K562 (cell line): ENCODE results near the gene OR52M1. TPM values are rescaled to one million over a fixed set of nuclear protein-coding genes. Genes with fewer than 3 reads are reported as not detected.

Source experiments
- ATAC-seq: fragments of 200-7000 bp; cut with Tn5 transposase; 3 replicates; pipeline ENCODE4 v1.9.1; 2020; ENCODE audit warnings: moderate library complexity
- BruUV-seq: library from RNA; stranded (reverse); fragments of 400-500 nt; replicated peaks from 2 replicates; lab custom pipeline; 2021; lab: Mats Ljungman, UMichigan
- CTCF ChIA-PET: fragments of 300-600 bp; formaldehyde crosslinking; extraction: SDS; loops from one replicate; lab custom pipeline; 2021; ENCODE audit warnings: low intra/inter-chr PET ratio; lab: Yijun Ruan, JAX
- POLR2A ChIA-PET: fragments of 300-600, 350-650 bp; sonication (Branson Sonifier 250); formaldehyde crosslinking; extraction: SDS; loops from one replicate; lab custom pipeline; 2021; ENCODE audit warnings: antibody characterized with exemption, inconsistent platforms; lab: Yijun Ruan, JAX
- DNase-seq, 4 experiments: peaks; one replicate each; pipeline versions ENCODE4 v3.0.0 to v3.0.0-alpha.2; 2011 to 2018; ENCODE audit warnings: low spot score in 3 of 4, mixed read lengths in 3 of 4; ENCODE audit errors: extremely low read depth in 1 of 4
- FAIRE-seq: peaks from 2 replicates; lab custom pipeline; 2011; peaks lifted over from hg19 to GRCh38; lab: Jason Lieb, UNC
- H2AFZ ChIP-seq: 2 replicates; pipeline ENCODE4 v1.6.0; 2011; ENCODE audit warnings: low read depth, low read length, control low read depth, inconsistent platforms
- H3K27ac ChIP-seq: fragments of 200-600 bp; 3 replicates; pipeline ENCODE4 v1.8.0; 2011; ENCODE audit warnings: low read depth, mild to moderate bottlenecking, control low read depth, inconsistent platforms, low read length, moderate library complexity, mixed read lengths; ENCODE audit errors: extremely low read depth
- H3K27me3 ChIP-seq, 2 experiments: fragments of 300-600 bp in 1 of 2; 2 replicates in 1 of 2; 3 replicates in 1 of 2; pipeline versions ENCODE4 v1.6.0 to v1.8.0; 2011; ENCODE audit warnings: inconsistent platforms in 2 of 2, low read length in 2 of 2, mild to moderate bottlenecking in 1 of 2, mixed read lengths in 1 of 2, moderate library complexity in 1 of 2; ENCODE audit not compliant: control insufficient read depth in 2 of 2, insufficient read depth in 2 of 2
- H3K36me3 ChIP-seq: fragments of 300-600 bp; 3 replicates; pipeline ENCODE4 v1.8.0; 2011; ENCODE audit warnings: mild to moderate bottlenecking, low read length, inconsistent platforms; ENCODE audit not compliant: control insufficient read depth, insufficient read depth
- H3K4me1 ChIP-seq, 2 experiments: fragments of 200-600 bp in 1 of 2; replicated peaks in 1 of 2; 2 replicates in 1 of 2; 3 replicates in 1 of 2; pipeline versions ENCODE4 v1.5.1 to v1.8.0; 2011; ENCODE audit warnings: inconsistent platforms in 2 of 2, low read length in 2 of 2, mild to moderate bottlenecking in 1 of 2, mixed read lengths in 1 of 2, moderate library complexity in 1 of 2; ENCODE audit not compliant: control insufficient read depth in 2 of 2, insufficient read depth in 2 of 2
- H3K4me2 ChIP-seq: 2 replicates; pipeline ENCODE4 v1.6.1; 2011; ENCODE audit warnings: low read length, control low read depth, inconsistent platforms, mixed read lengths; ENCODE audit not compliant: insufficient read depth
- H3K4me3 ChIP-seq: fragments of 200-600 bp; sonication (generic), shearing (Covaris generic); 2 replicates; pipeline ENCODE4 v1.5.1; 2016; ENCODE audit warnings: control low read depth, inconsistent platforms
- H3K79me2 ChIP-seq: fragments of 200-600 bp; 3 replicates; pipeline ENCODE4 v1.8.0; 2011; ENCODE audit warnings: low read length, inconsistent platforms; ENCODE audit not compliant: control insufficient read depth, insufficient read depth
- H3K9ac ChIP-seq, 2 experiments: 2 replicates each; pipeline versions ENCODE4 v1.6.0 to v1.6.1; 2011; ENCODE audit warnings: low read depth in 2 of 2, low read length in 2 of 2, control low read depth in 1 of 2, inconsistent platforms in 1 of 2, mild to moderate bottlenecking in 1 of 2, mixed read lengths in 1 of 2; ENCODE audit not compliant: insufficient read depth in 1 of 2
- H3K9me1 ChIP-seq: one replicate; pipeline ENCODE4 v1.6.0; 2011; ENCODE audit warnings: inconsistent platforms, mild to moderate bottlenecking, low read length, moderate library complexity; ENCODE audit not compliant: control insufficient read depth, insufficient read depth
- H3K9me3 ChIP-seq: replicated peaks from 2 replicates; pipeline ENCODE4 v1.5.1; 2011; ENCODE audit warnings: low read depth, low read length, inconsistent platforms; ENCODE audit not compliant: control insufficient read depth, insufficient read depth
- H4K20me1 ChIP-seq: replicated peaks from 2 replicates; pipeline ENCODE4 v1.6.1; 2011; ENCODE audit warnings: low read length, inconsistent platforms, mixed read lengths; ENCODE audit not compliant: control insufficient read depth, insufficient read depth
- CCNT2 ChIP-seq: IDR thresholded peaks from 2 replicates; pipeline ENCODE4 v1.6.1; 2011; ENCODE audit warnings: borderline replicate concordance, low read depth, mild to moderate bottlenecking, moderate library complexity, mixed read lengths, low read length; ENCODE audit not compliant: insufficient read length; ENCODE audit errors: extremely low read depth
- MCM2 ChIP-seq: fragments of 450-650 bp; IDR thresholded peaks from 2 replicates; pipeline ENCODE4 v1.6.1; 2017; ENCODE audit warnings: low read depth, mild to moderate bottlenecking
- MCM5 ChIP-seq: fragments of 450-650 bp; IDR thresholded peaks from 2 replicates; pipeline ENCODE4 v1.6.1; 2016; ENCODE audit warnings: low read depth
- NFXL1 ChIP-seq: fragments of 450-650 bp; formaldehyde crosslinking; IDR thresholded peaks from 2 replicates; pipeline ENCODE4 v1.4.0; 2021; ENCODE audit warnings: mild to moderate bottlenecking
- NR2C2 ChIP-seq, 2 experiments: fragments of 200-800 bp in 1 of 2; sonication (Bioruptor generic) in 1 of 2; sonication (generic) in 1 of 2; formaldehyde crosslinking in 1 of 2; IDR thresholded peaks; 2 replicates each; pipeline versions ENCODE4 v1.6.1 to v1.8.0; 2016 to 2022; ENCODE audit warnings: mild to moderate bottlenecking in 1 of 2, missing compliant biosample characterization in 1 of 2, missing genetic modification characterization in 1 of 2, missing genetic modification reagents in 1 of 2
- PURB ChIP-seq: sonication (generic); formaldehyde crosslinking; IDR thresholded peaks from 2 replicates; pipeline ENCODE4 v1.9.0; 2021; ENCODE audit warnings: low read depth, mild to moderate bottlenecking, missing genetic modification reagents
- ZNF143 ChIP-seq: sonication (generic); formaldehyde crosslinking; IDR thresholded peaks from 2 replicates; pipeline ENCODE4 v1.9.0; 2022; ENCODE audit warnings: mild to moderate bottlenecking, missing genetic modification reagents
- ZNF197 ChIP-seq: fragments of 200-800 bp; sonication (Bioruptor generic); IDR thresholded peaks from 2 replicates; pipeline ENCODE4 v1.6.1; 2016; ENCODE audit warnings: low read depth, missing genetic modification characterization, missing compliant biosample characterization
- WGBS: fragments of 100-300 bp; shearing (Covaris generic); methylation state at CpG from one replicate; pipeline ENCODE4 v1.1.6; 2016; ENCODE audit warnings: low coverage, mixed read lengths; ENCODE audit not compliant: insufficient coverage; ENCODE audit errors: missing lambda C conversion rate; 5-methylcytosine and 5-hydroxymethylcytosine counted together
- in situ Hi-C: fragments of 300-500 bp; cut with MboI; formaldehyde crosslinking; loops from 4 replicates; pipeline ENCODE4 v1.15.0; 2018; ENCODE audit warnings: inconsistent platforms, mixed read lengths
- intact Hi-C: fragments of 100-400 bp; cut with micrococcal nuclease; formaldehyde crosslinking; loops from 2 replicates; pipeline ENCODE4 v1.14.2; 2022
- polyA plus RNA-seq, 8 experiments: library from polyadenylated mRNA; depleted of rRNA in 4 of 8; stranded (reverse) in 5 of 8; unstranded in 3 of 8; fragments of >200 nt; fragmentation: Nextera tagmentation in 2 of 8; fragmentation: Illumina TruSeq in 1 of 8; extraction: Ambion mirVana in 2 of 8; extraction: Trizol in 1 of 8; gene quantifications; 2 replicates each; pipeline versions ENCODE4 v1.2.1 to v1.2.3, GENCODE V29; 2011 to 2014; ENCODE audit warnings: inconsistent platforms in 1 of 8, missing spikeins in 1 of 8
- total RNA-seq, 7 experiments: library from RNA; depleted of rRNA in 6 of 7; stranded (reverse); fragments of >200 nt in 6 of 7; fragmentation: Illumina TruSeq in 2 of 7; extraction: Trizol in 2 of 7; gene quantifications; 2 replicates each; pipeline versions ENCODE4 v1.2.1 to v1.2.3, GENCODE V29; 2011 to 2021; ENCODE audit warnings: low replicate concordance in 1 of 7
- TF ChIP-seq, protein P1 (sequence below): fragments of 450-650 bp; formaldehyde crosslinking; IDR thresholded peaks from 2 replicates; pipeline ENCODE4 v1.4.0; 2020; ENCODE audit warnings: mild to moderate bottlenecking, moderate library complexity
- TF ChIP-seq, protein P2 (sequence below): fragments of 450-650 bp; IDR thresholded peaks from 2 replicates; pipeline ENCODE4 v1.7.0; 2016; ENCODE audit warnings: borderline replicate concordance
- TF ChIP-seq, protein P3 (sequence below): fragments of 450-650 bp; formaldehyde crosslinking; IDR thresholded peaks from 2 replicates; pipeline ENCODE4 v1.4.0; 2022; ENCODE audit warnings: missing genetic modification characterization

OR52M1 gene
- total and polyA plus RNA-seq, 9 of the 15 experiments (the other 6 are each of a cell fraction or from before 2014, with no cell fraction given), result not detected

DNA sequence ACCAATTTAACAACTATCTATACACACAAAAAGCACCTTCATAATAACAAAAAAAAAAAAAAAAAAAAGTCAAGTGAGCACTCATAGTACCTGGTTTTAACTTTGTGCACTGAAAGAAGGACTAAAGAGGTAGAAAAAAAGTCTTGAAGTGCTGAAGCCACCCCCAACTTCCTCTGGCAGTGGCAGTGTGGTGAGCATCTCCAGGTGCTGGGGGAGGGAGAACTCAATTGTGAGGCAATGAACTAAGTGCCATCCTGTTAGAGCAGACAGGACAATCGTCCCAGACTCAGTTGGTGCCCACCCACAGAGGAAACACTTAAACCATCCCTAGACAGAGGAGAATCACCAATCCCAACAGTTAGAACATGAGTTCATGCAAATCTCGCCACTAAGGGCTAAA lies 22.7 kb upstream of the OR52M1 start:
- no peak for ATAC-seq
- Histone ChIP-seq H3K4me1 (no peaks in the 10 kb centered on the region), H3K4me2 (no peak overlapping the region), H3K27me3 (peaks cover 2 to 5% of the 10 kb centered on the region in 2 experiments; a peak in 2 of 5 replicates), H3K36me3 (no peaks in the 10 kb centered on the region), H3K9me3 (no peaks in the 10 kb centered on the region), H3K4me3 (no peak overlapping the region), H3K27ac (no peak overlapping the region), H2AFZ (no peak overlapping the region), H4K20me1 (no peaks in the 10 kb centered on the region), H3K79me2 (no peaks in the 10 kb centered on the region), H3K9ac (no peak overlapping the region), H3K9me1 (no peaks in the 10 kb centered on the region)
- no peak for FAIRE-seq
- TF ChIP-seq PURB (CRISPR knock-in tag), result no peak
- no peak for TF ChIP-seq ZNF197 (CRISPR knock-in tag)
- POLR2A ChIA-PET, result no interaction called here
- CTCF ChIA-PET, result no interaction called here
- WGBS, result 0% methylated on average over 2 of the region's 2 CpGs
- intact Hi-C loops, result no loop called here
- no peak for DNase-seq
- no TSS peak for BruUV-seq
- in situ Hi-C loops, result no loop called here

DNA sequence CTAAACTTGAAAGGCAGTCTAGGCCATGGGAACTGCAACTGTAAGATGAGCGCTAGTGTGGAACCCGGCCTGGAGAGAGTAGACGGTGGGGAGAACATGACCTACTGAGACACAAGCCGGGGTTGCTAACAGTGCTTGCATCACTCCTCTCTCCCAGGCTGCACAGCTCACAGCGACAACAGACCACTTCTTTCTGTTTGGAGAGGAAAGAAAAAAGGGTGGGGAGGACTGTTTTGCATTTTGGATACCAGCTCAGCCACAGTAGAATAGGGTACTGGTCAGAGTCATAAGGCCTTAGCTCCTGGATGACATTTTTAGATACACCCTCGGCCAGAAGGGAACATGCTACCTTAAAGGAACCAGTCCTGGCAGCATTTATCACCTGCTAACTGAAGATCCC lies 22.2 kb upstream of the OR52M1 start:
- FAIRE-seq, result no peak
- H3K27me3 ChIP-seq, result peaks cover 2 to 5% of the 10 kb centered on the region in 2 experiments; a peak in 2 of 5 replicates
- in situ Hi-C loops, result no loop called here
- no peak overlapping the region for H3K27ac ChIP-seq
- 0% methylated on average over 6 of the region's 6 CpGs for WGBS
- no peak overlapping the region for H3K9ac ChIP-seq
- H3K79me2 ChIP-seq, result no peaks in the 10 kb centered on the region
- intact Hi-C loops, result no loop called here
- H3K4me2 ChIP-seq, result no peak overlapping the region
- no peaks in the 10 kb centered on the region for H3K4me1 ChIP-seq
- H3K9me3 ChIP-seq, result no peaks in the 10 kb centered on the region
- no peak for ATAC-seq
- ChIA-PET POLR2A (no interaction called here), CTCF (no interaction called here)
- H2AFZ ChIP-seq, result no peak overlapping the region
- H3K9me1 ChIP-seq, result no peaks in the 10 kb centered on the region
- no peak overlapping the region for H3K4me3 ChIP-seq
- DNase-seq, result no peak
- BruUV-seq, result no TSS peak
- no peaks in the 10 kb centered on the region for H3K36me3 ChIP-seq
- no peaks in the 10 kb centered on the region for H4K20me1 ChIP-seq
- TF ChIP-seq ZNF143 (CRISPR knock-in tag) (no peak), MCM2 (no peak), NR2C2 (CRISPR knock-in tag; IDR thresholded peaks at IDR 0.05) (no peak), NR2C2 (tag; IDR thresholded peaks at IDR 0.05) (no peak), NFXL1 (no peak), CCNT2 (no peak), MCM5 (no peak)
- TF ChIP-seq, protein P1, sequence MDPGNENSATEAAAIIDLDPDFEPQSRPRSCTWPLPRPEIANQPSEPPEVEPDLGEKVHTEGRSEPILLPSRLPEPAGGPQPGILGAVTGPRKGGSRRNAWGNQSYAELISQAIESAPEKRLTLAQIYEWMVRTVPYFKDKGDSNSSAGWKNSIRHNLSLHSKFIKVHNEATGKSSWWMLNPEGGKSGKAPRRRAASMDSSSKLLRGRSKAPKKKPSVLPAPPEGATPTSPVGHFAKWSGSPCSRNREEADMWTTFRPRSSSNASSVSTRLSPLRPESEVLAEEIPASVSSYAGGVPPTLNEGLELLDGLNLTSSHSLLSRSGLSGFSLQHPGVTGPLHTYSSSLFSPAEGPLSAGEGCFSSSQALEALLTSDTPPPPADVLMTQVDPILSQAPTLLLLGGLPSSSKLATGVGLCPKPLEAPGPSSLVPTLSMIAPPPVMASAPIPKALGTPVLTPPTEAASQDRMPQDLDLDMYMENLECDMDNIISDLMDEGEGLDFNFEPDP (CRISPR knock-in tag), result no peak
- TF ChIP-seq, protein P2, sequence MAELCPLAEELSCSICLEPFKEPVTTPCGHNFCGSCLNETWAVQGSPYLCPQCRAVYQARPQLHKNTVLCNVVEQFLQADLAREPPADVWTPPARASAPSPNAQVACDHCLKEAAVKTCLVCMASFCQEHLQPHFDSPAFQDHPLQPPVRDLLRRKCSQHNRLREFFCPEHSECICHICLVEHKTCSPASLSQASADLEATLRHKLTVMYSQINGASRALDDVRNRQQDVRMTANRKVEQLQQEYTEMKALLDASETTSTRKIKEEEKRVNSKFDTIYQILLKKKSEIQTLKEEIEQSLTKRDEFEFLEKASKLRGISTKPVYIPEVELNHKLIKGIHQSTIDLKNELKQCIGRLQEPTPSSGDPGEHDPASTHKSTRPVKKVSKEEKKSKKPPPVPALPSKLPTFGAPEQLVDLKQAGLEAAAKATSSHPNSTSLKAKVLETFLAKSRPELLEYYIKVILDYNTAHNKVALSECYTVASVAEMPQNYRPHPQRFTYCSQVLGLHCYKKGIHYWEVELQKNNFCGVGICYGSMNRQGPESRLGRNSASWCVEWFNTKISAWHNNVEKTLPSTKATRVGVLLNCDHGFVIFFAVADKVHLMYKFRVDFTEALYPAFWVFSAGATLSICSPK, result no peak
- TF ChIP-seq, protein P3, sequence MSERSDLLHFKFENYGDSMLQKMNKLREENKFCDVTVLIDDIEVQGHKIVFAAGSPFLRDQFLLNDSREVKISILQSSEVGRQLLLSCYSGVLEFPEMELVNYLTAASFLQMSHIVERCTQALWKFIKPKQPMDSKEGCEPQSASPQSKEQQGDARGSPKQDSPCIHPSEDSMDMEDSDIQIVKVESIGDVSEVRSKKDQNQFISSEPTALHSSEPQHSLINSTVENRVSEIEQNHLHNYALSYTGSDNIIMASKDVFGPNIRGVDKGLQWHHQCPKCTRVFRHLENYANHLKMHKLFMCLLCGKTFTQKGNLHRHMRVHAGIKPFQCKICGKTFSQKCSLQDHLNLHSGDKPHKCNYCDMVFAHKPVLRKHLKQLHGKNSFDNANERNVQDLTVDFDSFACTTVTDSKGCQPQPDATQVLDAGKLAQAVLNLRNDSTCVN (CRISPR knock-in tag), result no peak
